HEK293T (cell line): ENCODE measurements around the gene RNF34.
"Not testable (repeated sequence)": the region's sequence is repeated elsewhere in the genome, so short reads cannot be mapped to it uniquely, and the experiment has no call there.

Experiments
- CTCF ChIA-PET: fragments of 350-600 bp; formaldehyde crosslinking; extraction: SDS; loops from one replicate; lab custom pipeline; 2021; ENCODE audit warnings: antibody characterized with exemption, inconsistent platforms; lab: Yijun Ruan, JAX
- POLR2A ChIA-PET: fragments of 350-600 bp; formaldehyde crosslinking; extraction: SDS; loops from one replicate; lab custom pipeline; 2020; ENCODE audit warnings: antibody characterized with exemption, inconsistent platforms; lab: Yijun Ruan, JAX
- DNase-seq: peaks from one replicate; pipeline ENCODE4 v3.0.0; 2012; ENCODE audit warnings: mixed read lengths; ENCODE audit errors: extremely low spot score
- ARNT ChIP-seq: fragments of 450-650 bp; IDR thresholded peaks from 2 replicates; pipeline ENCODE4 v1.6.1; 2017; ENCODE audit warnings: mild to moderate bottlenecking
- BHLHE40 ChIP-seq: fragments of 450-650 bp; IDR thresholded peaks from 2 replicates; pipeline ENCODE4 v1.6.1; 2016; ENCODE audit warnings: mild to moderate bottlenecking, moderate library complexity, borderline replicate concordance
- CTBP1 ChIP-seq: fragments of 450-650 bp; IDR thresholded peaks from 2 replicates; pipeline ENCODE4 v1.6.1; 2016; ENCODE audit warnings: borderline replicate concordance
- ELF4 ChIP-seq: fragments of 450-650 bp; IDR thresholded peaks from 2 replicates; pipeline ENCODE4 v1.6.1; 2017; ENCODE audit warnings: antibody characterized with exemption
- FOXA1 ChIP-seq: fragments of 450-650 bp; IDR thresholded peaks from 2 replicates; pipeline ENCODE4 v1.6.1; 2016; ENCODE audit warnings: mild to moderate bottlenecking
- FOXK2 ChIP-seq: fragments of 450-650 bp; IDR thresholded peaks from 2 replicates; pipeline ENCODE4 v1.6.1; 2016; ENCODE audit warnings: mild to moderate bottlenecking
- FOXM1 ChIP-seq: fragments of 450-650 bp; IDR thresholded peaks from 2 replicates; pipeline ENCODE4 v1.6.1; 2017; ENCODE audit warnings: mild to moderate bottlenecking, borderline replicate concordance
- HDGF ChIP-seq: fragments of 450-650 bp; IDR thresholded peaks from 2 replicates; pipeline ENCODE4 v1.6.1; 2017; ENCODE audit warnings: antibody characterized with exemption, borderline replicate concordance
- L3MBTL2 ChIP-seq: fragments of 450-650 bp; conservative IDR thresholded peaks from 2 replicates; pipeline ENCODE4 v1.6.1; 2016; ENCODE audit warnings: mild to moderate bottlenecking
- LEF1 ChIP-seq: fragments of 450-650 bp; IDR thresholded peaks from 2 replicates; pipeline ENCODE4 v1.6.1; 2017; ENCODE audit warnings: mild to moderate bottlenecking, borderline replicate concordance
- NFRKB ChIP-seq: fragments of 450-650 bp; IDR thresholded peaks from 2 replicates; pipeline ENCODE4 v1.6.1; 2016; ENCODE audit warnings: mild to moderate bottlenecking, moderate library complexity
- SP1 ChIP-seq: fragments of 450-650 bp; IDR thresholded peaks from 2 replicates; pipeline ENCODE4 v1.6.1; 2017
- SUZ12 ChIP-seq: fragments of 450-650 bp; IDR thresholded peaks from 2 replicates; pipeline ENCODE4 v1.6.1; 2016; ENCODE audit warnings: mild to moderate bottlenecking
- TARDBP ChIP-seq: fragments of 450-650 bp; IDR thresholded peaks from 2 replicates; pipeline ENCODE4 v1.6.1; 2016
- ZNF384 ChIP-seq: fragments of 450-650 bp; IDR thresholded peaks from 2 replicates; pipeline ENCODE4 v1.6.1; 2016
- TF ChIP-seq, protein P1 (sequence below): fragments of 450-650 bp; IDR thresholded peaks from 2 replicates; pipeline ENCODE4 v1.6.1; 2016

The RNF34 gene

DNA sequence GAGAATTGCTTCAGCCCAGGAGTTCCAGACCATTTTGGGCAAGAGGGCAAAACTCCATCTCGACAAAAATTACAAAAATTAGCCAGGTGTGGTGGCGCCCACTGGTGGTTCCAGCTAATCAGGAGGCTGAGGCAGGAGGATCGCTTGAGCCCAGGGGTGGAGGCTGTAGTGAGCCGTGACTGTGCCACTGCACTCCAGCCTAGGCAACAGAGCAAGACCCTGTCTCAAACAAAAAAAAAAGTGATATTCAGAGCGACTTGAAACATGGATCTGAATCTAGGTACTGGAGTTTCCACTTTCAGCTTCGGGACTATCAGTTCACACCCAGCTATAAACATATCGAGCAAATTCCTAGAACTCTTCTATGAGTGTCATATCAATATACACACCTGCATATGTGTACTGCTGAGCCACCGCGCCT lies 16.3 kb upstream of the RNF34 start:
- TF ChIP-seq HDGF (no peak), L3MBTL2 (no peak), TARDBP (no peak), CTBP1 (no peak), SUZ12 (no peak), ARNT (no peak)
- TF ChIP-seq, protein P1, sequence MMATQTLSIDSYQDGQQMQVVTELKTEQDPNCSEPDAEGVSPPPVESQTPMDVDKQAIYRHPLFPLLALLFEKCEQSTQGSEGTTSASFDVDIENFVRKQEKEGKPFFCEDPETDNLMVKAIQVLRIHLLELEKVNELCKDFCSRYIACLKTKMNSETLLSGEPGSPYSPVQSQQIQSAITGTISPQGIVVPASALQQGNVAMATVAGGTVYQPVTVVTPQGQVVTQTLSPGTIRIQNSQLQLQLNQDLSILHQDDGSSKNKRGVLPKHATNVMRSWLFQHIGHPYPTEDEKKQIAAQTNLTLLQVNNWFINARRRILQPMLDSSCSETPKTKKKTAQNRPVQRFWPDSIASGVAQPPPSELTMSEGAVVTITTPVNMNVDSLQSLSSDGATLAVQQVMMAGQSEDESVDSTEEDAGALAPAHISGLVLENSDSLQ = no peak
- CTCF ChIA-PET = interaction anchor here (0.7 to 0.9 kb wide), 3 partner anchors 9 to 49 kb away, joined by 3 to 4 read pairs (median 4); partner anchors contain the start of gene RNF34
- no peak for DNase-seq
- POLR2A ChIA-PET = interaction anchor here (1.2 kb wide), 1 partner anchor 17 kb away, joined by 5 read pairs; no protein-coding TSS in a partner anchor

DNA sequence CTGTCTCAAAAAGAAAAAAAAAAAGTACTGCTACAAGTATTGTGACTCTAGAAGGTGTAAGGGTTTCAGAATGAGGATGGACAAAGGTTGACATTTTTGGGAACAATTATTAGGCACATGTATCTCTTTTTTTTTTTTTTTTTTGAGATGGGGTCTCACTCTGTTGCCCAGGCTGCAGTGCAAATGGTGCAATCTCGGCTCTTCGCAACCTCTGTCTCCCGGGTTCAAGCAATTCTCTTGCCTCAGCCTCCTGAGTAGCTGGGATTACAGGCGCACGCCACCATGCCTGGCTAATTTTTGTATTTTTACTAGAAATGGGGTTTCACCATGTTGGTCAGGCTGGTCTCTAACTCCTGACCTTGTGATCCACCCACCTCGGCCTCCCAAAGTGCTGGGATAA lies 15.0 kb upstream of the RNF34 start:
- POLR2A ChIA-PET = interaction anchor here (0.9 kb wide), 1 partner anchor 15 kb away, joined by 5 read pairs; the partner anchor contains the start of gene RNF34
- DNase-seq, CTCF ChIA-PET: not testable (repeated sequence)

DNA sequence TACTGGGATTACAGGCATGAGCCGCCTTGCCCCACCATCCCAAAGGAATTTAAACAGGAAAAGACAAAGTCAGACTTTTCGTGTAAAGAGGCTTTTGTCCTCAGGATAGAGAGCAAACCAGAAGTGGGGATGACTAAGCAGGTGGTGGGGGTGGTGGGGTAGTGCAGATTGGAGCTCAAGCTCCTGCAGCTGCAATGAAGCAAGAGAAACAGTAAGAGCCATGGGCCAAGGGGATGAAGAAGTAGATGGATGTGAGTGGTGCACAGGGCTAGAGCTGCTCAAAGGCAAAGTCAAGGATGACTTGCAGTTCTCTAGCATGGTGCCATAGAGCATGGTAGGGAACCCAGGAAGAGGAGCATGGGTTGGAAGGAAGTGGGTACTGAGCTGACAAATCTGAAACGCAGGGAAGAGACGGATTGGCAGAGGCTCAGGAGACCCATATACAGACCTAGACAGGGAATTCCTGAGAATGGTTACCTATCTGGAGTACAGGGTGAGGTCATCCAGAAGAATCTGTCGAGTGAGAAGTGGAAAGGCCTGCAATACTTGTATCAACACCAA lies 11.4 kb upstream of the RNF34 start:
- no peak for TF ChIP-seq ELF4
- TF ChIP-seq SP1 = no peak
- no peak for TF ChIP-seq TARDBP
- TF ChIP-seq, protein P1 = no peak
- TF ChIP-seq LEF1 = no peak
- TF ChIP-seq ZNF384 = no peak
- no peak for TF ChIP-seq FOXA1
- TF ChIP-seq SUZ12 = no peak
- no peak for TF ChIP-seq FOXK2
- TF ChIP-seq BHLHE40 = no peak
- TF ChIP-seq ARNT = no peak
- TF ChIP-seq HDGF = no peak
- no peak for TF ChIP-seq FOXM1
- no peak for TF ChIP-seq L3MBTL2
- no peak for TF ChIP-seq CTBP1
- no peak for TF ChIP-seq NFRKB
- DNase-seq = no peak
- ChIA-PET POLR2A (interaction anchor here (1.2 kb wide), 1 partner anchor 12 kb away, joined by 5 read pairs; the partner anchor contains the start of gene RNF34), CTCF (no interaction called here)

DNA sequence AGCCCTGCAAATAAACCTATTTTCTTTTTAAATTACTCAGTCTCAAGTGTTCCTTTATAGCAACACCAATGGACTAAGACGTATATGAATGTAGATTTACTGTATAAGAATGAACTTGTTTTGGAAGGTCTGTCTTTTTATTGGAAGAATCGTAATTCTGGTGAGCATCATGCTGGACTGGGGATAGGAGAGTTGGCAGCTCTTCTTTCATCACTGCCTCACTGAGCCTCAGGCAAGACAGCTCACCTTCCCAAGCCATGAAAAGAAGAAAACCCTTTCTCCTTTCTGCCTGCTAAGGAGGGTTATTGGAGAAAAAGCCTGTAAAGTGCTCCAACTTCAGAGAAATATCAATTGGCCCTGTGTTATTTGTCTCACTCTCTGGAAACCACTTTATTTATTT lies 9.1 kb upstream of the RNF34 start:
- no peak for TF ChIP-seq BHLHE40
- no peak for TF ChIP-seq ZNF384
- no peak for TF ChIP-seq L3MBTL2
- no peak for TF ChIP-seq CTBP1
- no peak for TF ChIP-seq HDGF
- no peak for TF ChIP-seq FOXM1
- no peak for DNase-seq
- POLR2A ChIA-PET = no interaction called here
- CTCF ChIA-PET = no interaction called here

DNA sequence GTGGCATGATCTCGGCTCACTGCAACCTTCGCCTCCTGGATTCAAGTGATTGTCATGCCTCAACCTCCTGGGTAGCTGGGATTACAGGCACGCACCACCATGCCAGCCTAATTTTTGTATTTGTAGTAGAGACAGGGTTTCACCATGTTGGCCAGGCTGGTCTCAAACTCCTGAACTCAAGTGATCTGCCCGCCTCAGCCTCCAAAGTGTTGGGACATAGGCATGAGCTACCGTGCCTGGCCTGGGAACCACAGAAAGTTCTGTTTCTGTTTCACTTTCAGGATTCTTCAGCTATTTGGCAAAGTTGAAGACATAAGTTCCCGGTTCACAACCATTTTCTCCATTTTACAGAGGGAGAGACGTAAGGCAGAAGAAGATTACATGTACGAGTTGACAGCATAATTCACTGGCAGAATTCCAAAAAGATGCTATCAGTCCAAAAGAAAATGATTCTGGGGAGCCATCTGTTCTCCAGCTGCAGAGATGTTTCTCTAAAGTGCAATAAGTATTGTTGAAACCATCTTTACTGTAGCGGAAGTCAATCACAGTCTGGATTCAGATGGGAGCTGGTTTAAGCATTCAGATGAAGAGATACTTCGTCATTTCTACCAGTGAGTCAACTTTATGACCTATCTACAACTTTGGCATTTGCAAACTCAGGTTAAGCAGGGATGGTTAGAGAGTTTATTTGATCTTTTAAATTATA lies 8.1 kb upstream of the RNF34 start:
- CTCF ChIA-PET = interaction anchor here (1.0 kb wide), 1 partner anchor 9 kb away, joined by 3 read pairs; no protein-coding TSS in a partner anchor
- POLR2A ChIA-PET = interaction anchor here (1.0 kb wide), 1 partner anchor 9 kb away, joined by 3 read pairs; no protein-coding TSS in a partner anchor
- DNase-seq = no peak
- TF ChIP-seq TARDBP = no peak
- no peak for TF ChIP-seq FOXA1
- no peak for TF ChIP-seq ZNF384
- no peak for TF ChIP-seq L3MBTL2
- no peak for TF ChIP-seq ARNT
- TF ChIP-seq SUZ12 = no peak
- no peak for TF ChIP-seq HDGF
- no peak for TF ChIP-seq NFRKB
- no peak for TF ChIP-seq CTBP1
- no peak for TF ChIP-seq FOXK2
- no peak for TF ChIP-seq ELF4
- TF ChIP-seq SP1 = no peak
- no peak for TF ChIP-seq BHLHE40
- TF ChIP-seq, protein P1 = no peak
- TF ChIP-seq LEF1 = no peak
- no peak for TF ChIP-seq FOXM1

GRCh38 chr12:121392325-121392716 lies 7.6 kb upstream of the RNF34 start:
- ChIA-PET POLR2A (interaction anchor here (1.0 kb wide), 1 partner anchor 8 kb away, joined by 3 read pairs; no protein-coding TSS in a partner anchor), CTCF (interaction anchor here (1.0 kb wide), 1 partner anchor 9 kb away, joined by 3 read pairs; no protein-coding TSS in a partner anchor)
- TF ChIP-seq ELF4 = no peak
- no peak for TF ChIP-seq CTBP1
- no peak for TF ChIP-seq TARDBP
- no peak for TF ChIP-seq FOXK2
- TF ChIP-seq SUZ12 = no peak
- TF ChIP-seq LEF1 = no peak
- TF ChIP-seq ARNT = no peak
- TF ChIP-seq L3MBTL2 = no peak
- TF ChIP-seq NFRKB = no peak
- TF ChIP-seq BHLHE40 = no peak
- TF ChIP-seq, protein P1 = no peak
- TF ChIP-seq FOXA1 = no peak
- TF ChIP-seq SP1 = no peak
- TF ChIP-seq HDGF = no peak
- no peak for TF ChIP-seq FOXM1
- no peak for TF ChIP-seq ZNF384
- DNase-seq = no peak
